GM19455 (cell line): Measurements from ENCODE around the gene LSM10.

Experiments used
- ATAC-seq: cut with Tn5 transposase; IDR thresholded peaks from one replicate; pipeline ENCODE4 v1.9.1; 2021; ENCODE audit not compliant: unreplicated experiment

The LSM10 gene

GRCh38 chr1:36354486-36354885 is 43.2 kb downstream of the LSM10 start:
- no peak for ATAC-seq

GRCh38 chr1:36352910-36353878 is 44.5 kb downstream of the LSM10 start:
- no peak for ATAC-seq

- no peak for ATAC-seq
Measured at GRCh38 chr1:36352125-36352909, 45.4 kb downstream of the LSM10 start.

GRCh38 chr1:36351227-36351977 is 46.3 kb downstream of the LSM10 start:
- no peak for ATAC-seq

- no peak for ATAC-seq
Measured at GRCh38 chr1:36350659-36351226, 47.0 kb downstream of the LSM10 start.

GRCh38 chr1:36349839-36350238 is 47.9 kb downstream of the LSM10 start:
- ATAC-seq = no peak

GRCh38 chr1:36349241-36349671 is 48.5 kb downstream of the LSM10 start:
- ATAC-seq = no peak

GRCh38 chr1:36346741-36347370 is 50.9 kb downstream of the LSM10 start:
- ATAC-seq = no peak

- no peak for ATAC-seq
Measured at GRCh38 chr1:36345353-36345752, 52.4 kb downstream of the LSM10 start.

GRCh38 chr1:36344395-36344680 is 53.4 kb downstream of the LSM10 start:
- ATAC-seq = no peak

- no peak for ATAC-seq
Measured at GRCh38 chr1:36343651-36344394, 53.9 kb downstream of the LSM10 start.
